GM18951 (cell line): ENCODE data around the gene HBG1.
"Not testable (repeated sequence)": the region's sequence is repeated elsewhere in the genome, so short reads cannot be mapped to it uniquely, and the experiment has no call there.

Experiments
- POLR2A ChIP-seq: IDR thresholded peaks from 4 replicates; pipeline ENCODE4 v1.6.1; 2011; ENCODE audit warnings: mild to moderate bottlenecking; ENCODE audit not compliant: insufficient read length, insufficient read depth; ENCODE audit errors: extremely low read depth
- in situ Hi-C: fragments of 300-500 bp; cut with MboI; formaldehyde crosslinking; loops from one replicate; pipeline ENCODE4 v1.12.0; 2022; ENCODE audit warnings: low sequenced_read_pairs, mixed read lengths, inconsistent platforms; ENCODE audit not compliant: unreplicated experiment

The HBG1 gene

DNA sequence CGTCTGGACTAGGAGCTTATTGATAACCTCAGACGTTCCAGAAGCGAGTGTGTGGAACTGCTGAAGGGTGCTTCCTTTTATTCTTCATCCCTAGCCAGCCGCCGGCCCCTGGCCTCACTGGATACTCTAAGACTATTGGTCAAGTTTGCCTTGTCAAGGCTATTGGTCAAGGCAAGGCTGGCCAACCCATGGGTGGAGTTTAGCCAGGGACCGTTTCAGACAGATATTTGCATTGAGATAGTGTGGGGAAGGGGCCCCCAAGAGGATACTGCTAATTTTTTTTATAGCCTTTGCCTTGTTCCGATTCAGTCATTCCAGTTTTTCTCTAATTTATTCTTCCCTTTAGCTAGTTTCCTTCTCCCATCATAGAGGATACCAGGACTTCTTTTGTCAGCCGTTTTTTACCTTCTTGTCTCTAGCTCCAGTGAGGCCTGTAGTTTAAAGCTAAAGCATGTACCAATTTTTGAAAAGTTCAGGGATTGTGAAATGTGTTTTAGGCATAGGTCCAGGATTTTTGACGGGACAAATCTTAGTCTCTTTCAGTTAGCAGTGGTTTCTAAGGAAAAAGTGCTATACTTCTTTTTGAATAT, at the start of gene HBG1:
Gene HBG1 (minus strand): TSS at position 51 of the 590 bp plus-strand sequence. CDS start 53 bp downstream, outside the sequence.
- in situ Hi-C loops = not testable (repeated sequence)

DNA sequence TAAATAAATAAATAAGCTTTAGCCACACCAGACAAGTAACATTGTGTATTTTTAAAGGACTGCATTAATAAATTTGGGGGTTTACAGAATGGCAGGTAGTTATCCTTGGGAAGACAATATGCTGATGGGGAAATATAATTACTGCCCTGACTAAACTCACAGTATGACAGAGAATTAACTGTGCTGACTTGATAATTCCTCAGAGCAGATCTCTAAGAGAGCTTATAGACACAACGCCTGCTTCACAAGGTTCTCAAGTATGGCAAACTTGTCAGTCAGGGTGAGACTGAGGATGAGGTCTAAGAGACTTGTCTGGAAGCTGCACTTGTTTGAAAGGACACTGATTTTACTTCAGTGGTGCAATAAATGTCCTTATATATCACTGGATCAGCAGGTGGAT, 48.8 kb upstream of the HBG1 start:
- no peak for TF ChIP-seq POLR2A
- in situ Hi-C loops = no loop called here

DNA sequence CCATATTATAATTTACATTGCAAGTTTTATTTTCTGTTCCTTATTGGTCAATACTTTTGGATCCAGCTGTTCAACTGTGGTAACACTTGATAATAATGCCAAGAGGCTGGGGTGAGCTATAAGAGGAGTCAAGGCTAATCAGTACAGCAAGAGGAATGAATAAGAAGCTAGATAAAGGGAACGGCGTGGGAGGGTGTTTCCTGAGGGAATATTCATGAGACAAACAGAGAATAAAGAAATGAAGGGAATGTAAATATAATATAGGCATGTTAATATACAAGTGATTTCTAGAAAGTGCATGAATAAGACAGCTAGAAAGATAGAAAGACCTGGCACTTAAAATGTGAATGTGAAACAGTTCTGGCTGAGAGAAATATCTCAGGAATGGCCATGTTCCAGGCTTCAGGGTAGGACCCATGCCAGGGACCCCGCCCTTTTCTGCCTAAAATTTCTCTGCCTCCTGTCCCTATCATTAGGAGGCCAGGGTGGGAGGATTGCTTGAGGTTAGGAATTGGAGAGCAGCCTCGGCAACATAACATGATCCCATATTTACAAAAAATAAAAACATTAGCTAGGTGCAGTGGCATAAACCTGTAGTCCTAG, 48.2 kb upstream of the HBG1 start:
- TF ChIP-seq POLR2A = no peak
- in situ Hi-C loops = no loop called here

DNA sequence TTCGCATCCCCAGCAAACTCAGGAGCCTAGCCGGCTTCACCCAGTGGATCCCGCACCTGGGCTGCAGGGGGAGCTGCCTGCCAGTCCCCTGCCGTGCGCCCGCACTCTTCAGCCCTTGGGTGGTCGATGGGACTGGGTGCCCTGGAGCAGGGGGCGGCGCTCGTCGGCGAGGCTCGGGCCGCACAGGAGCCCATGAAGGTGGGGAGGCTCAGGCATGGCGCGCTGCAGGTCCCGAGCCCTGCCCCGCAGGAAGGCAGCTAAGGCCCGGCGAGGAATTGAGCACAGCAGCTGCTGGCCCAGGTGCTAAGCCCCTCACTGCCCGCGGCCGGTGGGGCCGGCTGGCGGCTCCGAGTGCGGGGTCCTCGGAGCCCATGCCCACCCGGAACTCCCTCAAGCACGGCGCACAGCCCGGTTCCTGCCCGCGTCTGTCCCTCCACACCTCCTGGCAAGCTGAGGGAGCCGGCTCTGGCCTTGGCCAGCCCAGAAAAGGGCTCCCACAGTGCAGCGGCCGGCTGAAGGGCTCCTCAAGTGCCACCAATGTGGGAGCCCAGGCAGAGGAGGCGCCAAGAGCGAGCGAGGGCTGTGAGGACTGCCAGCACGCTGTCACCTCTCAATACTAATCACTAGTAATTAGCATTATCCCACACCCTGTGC, 44.8 kb upstream of the HBG1 start:
- in situ Hi-C loops = not testable (repeated sequence)

DNA sequence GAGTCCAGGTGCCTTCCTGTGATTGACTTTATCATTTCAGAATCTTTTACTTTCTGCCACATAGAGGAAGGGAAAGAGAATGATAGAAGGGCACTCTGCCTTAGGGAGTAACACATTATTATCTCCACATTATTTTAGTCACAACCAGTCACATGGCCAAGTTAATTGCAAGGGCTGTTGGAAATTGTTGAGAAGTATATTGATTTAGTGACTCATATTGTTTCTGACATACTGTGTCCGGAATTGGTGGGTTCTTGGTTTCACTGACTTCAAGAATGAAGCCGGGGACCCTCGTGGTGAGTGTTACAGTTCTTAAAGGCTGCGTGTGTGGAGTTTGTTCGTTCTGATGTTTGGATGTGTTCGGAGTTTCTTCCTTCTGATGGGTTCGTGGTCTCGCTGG, 43.4 kb upstream of the HBG1 start:
- no peak for TF ChIP-seq POLR2A
- in situ Hi-C loops = no loop called here

DNA sequence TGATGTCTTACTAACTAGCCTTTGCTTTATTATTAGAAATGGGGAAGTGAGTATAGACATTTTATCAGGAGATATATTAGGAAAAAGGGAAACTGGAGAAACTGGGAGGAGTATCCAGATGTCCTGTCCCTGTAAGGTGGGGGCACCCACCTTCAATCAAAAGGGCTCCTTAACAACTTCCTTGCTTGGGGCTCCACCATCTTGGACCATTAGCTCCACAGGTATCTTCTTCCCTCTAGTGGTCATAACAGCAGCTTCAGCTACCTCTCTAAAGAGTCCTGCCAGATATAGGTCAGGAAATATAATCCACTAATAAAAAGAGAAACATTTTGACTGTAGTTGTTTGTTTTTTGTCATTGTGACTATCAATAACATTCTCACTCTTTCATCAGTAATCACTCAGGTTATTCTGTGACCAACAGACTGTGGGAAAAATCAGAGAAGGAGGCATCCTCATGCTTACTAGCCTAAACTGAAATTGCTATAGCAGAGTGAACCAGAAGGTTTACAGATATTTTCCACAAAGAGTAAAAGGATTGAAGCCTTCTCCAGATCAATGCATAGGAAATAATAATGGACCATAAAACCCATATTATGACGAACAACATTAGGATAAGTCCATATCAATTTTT, 41.7 kb upstream of the HBG1 start:
- in situ Hi-C loops = no loop called here

DNA sequence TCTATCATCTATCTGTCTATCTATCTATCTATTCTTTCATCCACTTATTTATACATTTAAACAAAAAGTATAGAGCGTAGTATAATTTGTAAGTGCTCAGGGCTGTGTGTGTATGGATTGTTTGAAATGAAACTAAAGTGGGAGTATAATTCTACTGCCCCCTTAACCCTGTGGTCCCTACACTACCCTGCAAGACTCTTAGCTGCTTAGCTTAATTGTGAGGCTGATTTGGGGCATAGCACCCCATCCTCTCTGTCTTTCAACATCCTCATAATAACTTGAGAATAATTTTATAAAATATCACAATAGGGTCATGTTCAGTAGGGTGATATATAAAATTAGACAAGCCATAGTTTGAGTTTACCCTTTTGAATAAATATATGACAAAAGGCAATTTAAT, 40.4 kb upstream of the HBG1 start:
- in situ Hi-C loops = no loop called here
- TF ChIP-seq POLR2A = no peak

More for the DNA sequence above, 41.7 kb upstream of the HBG1 start:
- TF ChIP-seq POLR2A = no peak

DNA sequence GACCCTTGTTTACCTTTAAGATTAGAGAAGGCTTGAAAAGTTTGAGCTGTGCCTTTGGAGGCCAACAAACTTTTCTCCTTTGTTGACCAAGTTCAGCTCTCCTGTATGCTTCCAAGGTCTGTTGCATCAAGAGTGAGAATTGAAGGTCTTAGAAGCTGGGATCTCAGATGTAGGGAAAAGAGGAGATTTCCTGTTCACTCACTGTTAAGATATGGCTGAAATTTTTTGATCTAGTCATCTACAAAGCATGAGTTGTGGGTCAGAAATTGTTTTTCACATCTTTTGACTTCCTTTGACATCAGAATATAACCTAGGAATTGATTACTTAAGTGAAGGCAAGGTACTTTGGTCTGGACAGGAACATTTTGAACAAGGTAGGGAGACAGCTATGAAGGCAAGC, 40.0 kb upstream of the HBG1 start:
- TF ChIP-seq POLR2A = no peak
- in situ Hi-C loops = no loop called here

DNA sequence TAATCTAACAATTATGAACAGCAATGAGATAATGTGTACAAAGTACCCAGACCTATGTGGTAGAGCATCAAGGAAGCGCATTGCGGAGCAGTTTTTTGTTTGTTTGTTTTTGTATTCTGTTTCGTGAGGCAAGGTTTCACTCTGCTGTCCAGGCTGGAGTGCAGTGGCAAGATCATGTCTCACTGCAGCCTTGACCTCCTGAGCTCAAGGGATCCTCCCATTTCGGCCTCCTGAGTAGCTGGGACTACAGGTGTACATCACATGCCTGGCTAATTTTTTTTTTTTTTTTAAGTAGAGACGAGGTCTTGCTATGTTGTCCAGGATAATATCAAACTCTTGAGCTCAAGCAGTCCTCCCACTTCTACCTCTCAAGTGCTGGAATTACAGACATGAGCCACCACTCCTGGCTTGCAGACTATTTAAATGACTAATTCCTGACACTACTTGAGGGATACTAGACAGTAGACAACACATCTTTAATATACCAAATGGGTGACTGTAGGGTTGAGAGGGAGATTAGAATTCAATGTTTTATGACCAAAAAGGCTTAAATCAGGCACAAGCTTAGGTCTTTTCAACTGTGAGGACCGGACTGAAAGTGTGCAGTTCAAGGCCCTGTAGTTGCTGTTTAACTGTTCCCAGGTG, 39.4 kb upstream of the HBG1 start:
- TF ChIP-seq POLR2A = no peak
- in situ Hi-C loops = no loop called here

DNA sequence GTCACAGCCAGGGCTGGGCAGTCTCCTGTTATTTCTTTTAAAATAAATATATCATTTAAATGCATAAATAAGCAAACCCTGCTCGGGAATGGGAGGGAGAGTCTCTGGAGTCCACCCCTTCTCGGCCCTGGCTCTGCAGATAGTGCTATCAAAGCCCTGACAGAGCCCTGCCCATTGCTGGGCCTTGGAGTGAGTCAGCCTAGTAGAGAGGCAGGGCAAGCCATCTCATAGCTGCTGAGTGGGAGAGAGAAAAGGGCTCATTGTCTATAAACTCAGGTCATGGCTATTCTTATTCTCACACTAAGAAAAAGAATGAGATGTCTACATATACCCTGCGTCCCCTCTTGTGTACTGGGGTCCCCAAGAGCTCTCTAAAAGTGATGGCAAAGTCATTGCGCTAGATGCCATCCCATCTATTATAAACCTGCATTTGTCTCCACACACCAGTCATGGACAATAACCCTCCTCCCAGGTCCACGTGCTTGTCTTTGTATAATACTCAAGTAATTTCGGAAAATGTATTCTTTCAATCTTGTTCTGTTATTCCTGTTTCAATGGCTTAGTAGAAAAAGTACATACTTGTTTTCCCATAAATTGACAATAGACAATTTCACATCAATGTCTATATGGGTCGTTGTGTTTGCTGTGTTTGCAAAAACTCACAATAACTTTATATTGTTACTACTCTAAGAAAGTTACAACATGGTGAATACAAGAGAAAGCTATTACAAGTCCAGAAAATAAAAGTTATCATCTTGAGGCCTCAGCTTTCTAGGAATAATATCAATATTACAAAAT, 38.6 kb upstream of the HBG1 start:
- no peak for TF ChIP-seq POLR2A
- in situ Hi-C loops = no loop called here

DNA sequence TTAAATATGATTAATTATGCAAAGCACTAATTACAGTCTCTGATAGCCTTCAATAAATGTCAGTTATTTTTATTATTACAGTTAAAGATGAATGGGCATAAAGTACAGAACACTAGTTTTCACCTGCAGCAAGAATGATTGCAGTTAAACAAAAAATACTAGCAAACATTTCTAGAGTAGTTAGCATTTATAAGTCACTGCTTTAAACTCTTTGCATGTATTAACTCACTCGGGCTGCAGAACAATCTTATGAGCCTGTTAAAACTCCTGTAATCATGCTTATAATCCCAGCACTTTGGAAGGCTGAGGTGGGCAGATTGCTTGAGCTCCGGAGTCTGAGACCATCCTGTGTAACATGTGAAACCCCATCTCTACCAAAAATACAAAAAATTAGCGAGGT, 37.2 kb upstream of the HBG1 start:
- in situ Hi-C loops = no loop called here
- TF ChIP-seq POLR2A = no peak

DNA sequence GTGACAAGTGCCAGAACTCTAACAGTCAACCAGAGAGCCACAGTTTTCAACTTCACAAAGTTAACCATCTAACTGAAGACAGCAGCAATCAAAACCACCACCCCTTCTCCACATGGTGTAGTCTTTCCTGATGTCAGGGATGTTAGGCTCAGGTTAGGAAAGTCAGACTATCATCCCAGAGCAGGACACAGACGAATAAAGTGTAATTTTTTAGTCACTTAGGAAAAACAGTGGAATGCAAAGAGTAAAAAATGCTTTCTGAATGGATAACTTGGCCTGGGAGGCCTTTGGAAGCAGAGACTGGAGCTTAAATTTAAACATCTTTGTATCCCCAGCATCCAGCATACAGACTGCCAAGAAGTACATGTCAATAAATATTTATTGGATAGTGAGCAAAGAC, 36.7 kb upstream of the HBG1 start:
- no peak for TF ChIP-seq POLR2A
- in situ Hi-C loops = no loop called here

DNA sequence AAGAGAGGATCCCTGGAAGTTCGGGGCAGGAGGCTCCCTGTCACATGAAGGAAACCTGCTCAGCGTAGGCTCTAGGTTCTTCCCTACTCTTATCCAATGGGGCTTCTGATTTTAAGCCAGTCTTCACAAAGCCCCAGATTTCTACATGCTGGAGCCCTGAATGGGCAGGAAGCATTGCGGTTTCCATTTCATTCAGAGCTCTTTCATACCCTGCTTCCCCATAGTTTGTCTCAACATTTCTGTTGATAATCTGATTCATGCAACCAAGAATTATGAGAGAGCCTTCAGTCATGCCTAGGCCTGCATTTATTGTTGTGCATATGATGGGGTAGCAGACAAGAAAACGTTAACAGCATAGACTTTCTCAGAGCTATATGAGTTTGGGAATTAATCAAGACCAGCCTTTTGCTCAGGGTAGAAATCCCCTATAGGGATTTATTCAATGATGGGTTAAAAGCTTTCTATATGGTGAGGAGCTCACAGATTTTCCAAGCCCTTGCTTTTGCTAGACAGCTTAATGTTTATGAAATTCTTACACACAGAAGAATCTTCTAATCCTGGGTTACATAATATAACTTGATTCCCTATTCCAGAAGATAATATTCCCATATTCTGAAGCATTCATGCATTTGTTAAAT, 36.2 kb upstream of the HBG1 start:
- no peak for TF ChIP-seq POLR2A
- in situ Hi-C loops = no loop called here

DNA sequence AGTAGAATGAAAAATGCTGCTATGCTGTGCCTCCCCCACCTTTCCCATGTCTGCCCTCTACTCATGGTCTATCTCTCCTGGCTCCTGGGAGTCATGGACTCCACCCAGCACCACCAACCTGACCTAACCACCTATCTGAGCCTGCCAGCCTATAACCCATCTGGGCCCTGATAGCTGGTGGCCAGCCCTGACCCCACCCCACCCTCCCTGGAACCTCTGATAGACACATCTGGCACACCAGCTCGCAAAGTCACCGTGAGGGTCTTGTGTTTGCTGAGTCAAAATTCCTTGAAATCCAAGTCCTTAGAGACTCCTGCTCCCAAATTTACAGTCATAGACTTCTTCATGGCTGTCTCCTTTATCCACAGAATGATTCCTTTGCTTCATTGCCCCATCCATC, 35.0 kb upstream of the HBG1 start:
- in situ Hi-C loops = no loop called here
- TF ChIP-seq POLR2A = no peak
